ENCODE measurements around the gene MKI67. TPM values are rescaled to one million over a fixed set of nuclear protein-coding genes. Genes with fewer than 3 reads are reported as not detected.

The MKI67 gene
- total RNA-seq, 4 donors from 2014 or later = 14.3 to 50.8 (median 26.1) TPM

DNA sequence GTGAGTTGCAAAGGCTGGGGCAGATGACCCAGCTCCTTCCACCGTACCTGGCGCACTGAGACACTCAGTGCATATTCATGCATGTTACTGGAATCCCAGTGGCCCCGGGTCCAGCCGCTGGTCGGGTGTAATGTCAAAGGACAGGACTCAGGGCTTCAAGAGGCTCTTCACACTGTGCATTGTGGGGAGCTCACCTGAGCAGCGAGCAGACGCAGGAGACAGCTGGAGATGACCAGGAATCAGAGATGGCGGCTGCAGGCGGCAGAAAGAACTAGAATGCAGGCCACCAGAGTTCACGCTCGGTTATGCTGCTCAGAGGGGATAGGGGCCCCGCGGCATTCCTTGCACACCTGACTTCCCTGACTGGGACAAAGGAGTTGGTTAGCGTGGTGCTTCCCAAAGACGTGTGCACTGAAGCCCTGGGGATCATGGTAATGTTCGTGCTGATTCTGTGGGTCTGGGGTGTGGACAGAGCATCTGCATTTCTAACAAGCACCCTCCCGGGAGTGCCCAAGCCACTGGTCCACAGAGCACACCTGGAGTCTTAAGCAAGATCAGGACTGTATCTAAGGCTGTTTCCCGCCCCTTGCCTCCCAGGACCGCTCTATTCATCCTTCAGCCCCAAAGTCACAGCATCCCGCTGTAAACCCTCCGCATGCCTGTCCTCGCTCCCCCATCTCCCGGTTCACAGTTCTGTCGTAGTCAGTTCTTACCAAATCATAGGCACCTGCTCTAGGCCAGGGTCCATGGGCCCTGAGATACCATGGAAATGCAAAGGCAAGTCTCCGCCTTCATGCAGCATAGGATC is 71.0 kb downstream of the MKI67 start:
- 94% methylated on average over 20 to 22 of the region's 25 CpGs for WGBS, 2 donors
- intact Hi-C loops (cut with DNase I) = no loop called here
- peaks cover 2 to 51% (median 12%) of the 10 kb centered on the region in 3 donors for H3K4me1 ChIP-seq
- TF ChIP-seq POLR2A (IDR thresholded peaks at IDR 0.05) = no peak
- no peak for TF ChIP-seq CTCF (IDR thresholded peaks at IDR 0.05)
- H3K9me3 ChIP-seq = no peaks in the 10 kb centered on the region
- H3K4me3 ChIP-seq = no peak overlapping the region
- H3K36me3 ChIP-seq = peaks cover 12 to 81% (median 13%) of the 10 kb centered on the region in 3 donors
- no peaks in the 10 kb centered on the region for H3K27me3 ChIP-seq
- DNase-seq = no peak
- no peak overlapping the region for H3K27ac ChIP-seq

DNA sequence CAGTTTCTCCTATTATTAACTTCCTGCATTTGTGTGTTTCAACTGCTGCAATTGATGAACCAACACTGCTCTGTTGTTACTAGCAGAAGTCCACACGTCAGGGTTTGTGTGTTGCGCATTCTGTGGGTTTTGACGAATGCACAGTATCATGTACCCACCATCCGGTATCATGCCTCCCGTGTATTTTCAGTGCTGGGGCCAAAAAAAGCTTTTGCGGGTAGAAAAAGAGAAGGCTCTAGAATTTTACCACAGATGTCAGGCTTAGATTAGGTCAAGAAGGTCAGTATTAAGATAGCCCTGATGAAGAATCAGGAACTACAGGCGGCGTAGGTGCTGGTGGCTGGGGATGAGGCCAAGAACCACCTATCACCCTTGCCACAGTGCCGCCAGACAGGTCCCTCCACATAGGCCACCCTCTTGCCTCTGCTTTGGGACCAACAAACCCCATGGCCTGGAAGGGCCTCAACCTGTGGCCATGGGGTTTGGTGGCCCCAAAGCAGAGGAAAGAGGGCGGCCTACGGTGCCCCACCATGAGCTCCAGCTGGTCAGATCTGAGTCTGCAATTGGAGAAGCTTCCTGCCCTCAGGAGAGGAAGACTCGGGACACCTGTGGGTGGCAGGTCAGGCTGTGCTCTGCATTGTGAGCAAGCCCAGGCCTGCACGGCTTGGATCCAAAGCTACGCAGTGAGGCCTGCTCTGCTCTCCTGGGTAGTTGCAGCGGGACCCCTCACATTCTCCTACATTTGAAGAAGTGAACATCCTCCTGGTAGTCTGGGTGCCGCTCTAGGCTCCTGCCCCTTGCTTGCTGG is 71.9 kb downstream of the MKI67 start:
- no peak overlapping the region for H3K27ac ChIP-seq
- no peaks in the 10 kb centered on the region for H3K27me3 ChIP-seq
- H3K36me3 ChIP-seq = peaks cover 13 to 81% (median 15%) of the 10 kb centered on the region in 3 donors

GRCh38 chr10:128053356-128053755 is 72.9 kb downstream of the MKI67 start:
- 94 to 95% methylated on average over 7 of the region's 7 CpGs for WGBS, 2 donors
- intact Hi-C loops (cut with DNase I) = no loop called here

More for the DNA sequence above, 71.9 kb downstream of the MKI67 start:
- no peaks in the 10 kb centered on the region for H3K9me3 ChIP-seq
- DNase-seq = no peak
- intact Hi-C loops (cut with DNase I) = no loop called here
- no peak overlapping the region for H3K4me3 ChIP-seq
- peaks cover 2 to 60% (median 14%) of the 10 kb centered on the region in 3 donors for H3K4me1 ChIP-seq
- peak in 1 of 4 donors; percentile 24 for TF ChIP-seq POLR2A (IDR thresholded peaks at IDR 0.05)
- no peak for TF ChIP-seq CTCF (IDR thresholded peaks at IDR 0.05)
- 67 to 89% methylated on average over 11 to 13 of the region's 16 CpGs for WGBS, 2 donors

DNA sequence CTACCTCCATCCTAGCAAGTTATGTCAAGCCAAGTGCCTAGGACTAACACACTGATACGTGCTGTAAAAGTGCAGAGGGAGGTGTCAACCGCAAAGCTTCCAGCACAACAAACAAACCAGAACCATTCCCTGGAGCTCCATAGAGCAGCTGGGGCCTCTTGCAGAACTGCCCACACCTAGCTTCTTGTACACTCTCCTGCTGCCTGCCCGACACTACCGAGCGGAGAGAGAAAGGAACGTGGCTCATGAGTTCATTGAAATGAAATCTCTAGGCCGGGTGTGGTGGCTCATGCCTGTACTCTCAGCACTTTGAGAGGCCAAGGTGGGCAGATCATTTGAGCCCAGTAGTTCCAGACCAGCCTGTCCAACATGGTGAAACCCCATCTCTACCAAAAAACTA is 73.5 kb downstream of the MKI67 start:
- intact Hi-C loops (cut with DNase I) = no loop called here
- TF ChIP-seq POLR2A (IDR thresholded peaks at IDR 0.05) (no peak), CTCF (IDR thresholded peaks at IDR 0.05) (no peak)
- no peak for DNase-seq
- 73 to 87% methylated on average over 6 to 7 of the region's 7 CpGs for WGBS, 2 donors
- Histone ChIP-seq H3K27ac (peak overlapping the region in 1 of 4 donors; percentile 26), H3K4me3 (no peak overlapping the region), H3K36me3 (peaks cover 13 to 68% (median 15%) of the 10 kb centered on the region in 3 donors), H3K4me1 (peaks cover 6 to 77% (median 24%) of the 10 kb centered on the region in 3 donors), H3K9me3 (no peaks in the 10 kb centered on the region), H3K27me3 (no peaks in the 10 kb centered on the region)

More at GRCh38 chr10:128053356-128053755, 72.9 kb downstream of the MKI67 start:
- H3K9me3 ChIP-seq = no peaks in the 10 kb centered on the region
- H3K36me3 ChIP-seq = peaks cover 13 to 74% (median 15%) of the 10 kb centered on the region in 3 donors
- H3K4me1 ChIP-seq = peaks cover 6 to 70% (median 24%) of the 10 kb centered on the region in 3 donors
- no peak for TF ChIP-seq CTCF (IDR thresholded peaks at IDR 0.05)
- no peak for TF ChIP-seq POLR2A (IDR thresholded peaks at IDR 0.05)
- H3K27me3 ChIP-seq = no peaks in the 10 kb centered on the region
- H3K4me3 ChIP-seq = no peak overlapping the region
- no peak for DNase-seq
- H3K27ac ChIP-seq = peak overlapping the region in 1 of 4 donors; percentile 26
